CD4-positive, alpha-beta T cell treated with Interleukin-12 subunit alpha and Interleukin-12 subunit beta, for 1 hour (primary cell): ENCODE data around the gene ZNF783.
"Not testable (repeated sequence)": the region's sequence is repeated elsewhere in the genome, so short reads cannot be mapped to it uniquely, and the experiment has no call there.

Source experiments
- DNase-seq: peaks from one replicate; pipeline ENCODE4 v3.0.0-alpha.2; 2020

Gene ZNF783

GRCh38 chr7:149241696-149242095 is 20.3 kb upstream of the ZNF783 start:
- DNase-seq = no peak

DNA sequence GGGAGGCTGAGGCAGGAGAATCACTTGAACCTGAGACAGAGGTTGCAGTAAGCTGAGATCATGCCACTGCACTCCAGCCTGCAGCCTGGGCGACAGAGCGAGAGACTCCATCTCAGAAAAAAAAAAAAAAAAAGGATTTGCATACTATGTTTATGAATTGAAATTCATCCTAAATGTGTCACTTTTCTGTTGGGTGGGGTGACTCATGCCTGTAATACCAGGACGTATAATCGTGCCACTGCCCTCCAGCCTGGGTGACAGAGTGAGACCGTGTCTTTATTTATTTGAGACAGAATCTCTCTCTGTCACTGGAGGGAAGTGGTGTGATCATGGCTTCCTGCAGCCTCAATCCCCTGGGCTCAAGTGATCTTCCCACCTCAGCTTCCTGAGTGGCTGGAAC is 16.8 kb upstream of the ZNF783 start:
- DNase-seq = no peak

DNA sequence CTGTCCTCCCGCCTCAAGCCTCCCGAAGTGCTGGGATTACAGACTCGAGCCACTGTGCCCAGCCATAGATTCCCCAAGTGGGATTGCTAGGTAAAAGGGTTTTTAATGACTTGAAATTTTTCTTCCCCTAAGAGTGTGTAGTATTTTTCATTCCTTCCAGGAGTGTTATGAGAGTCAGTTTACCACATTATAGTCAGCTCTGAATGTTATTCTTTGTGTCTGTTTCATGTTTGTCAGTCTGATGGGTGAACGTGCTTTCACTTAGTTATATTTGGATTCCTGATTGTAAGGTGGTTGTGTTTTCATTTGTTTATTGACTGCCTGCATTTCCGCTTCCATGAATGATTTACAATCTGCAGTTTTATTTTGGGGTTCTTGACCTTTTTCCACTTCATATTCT is 16.3 kb upstream of the ZNF783 start:
- DNase-seq = no peak

- no peak for DNase-seq
Measured at GRCh38 chr7:149248777-149249176, 13.2 kb upstream of the ZNF783 start.

DNA sequence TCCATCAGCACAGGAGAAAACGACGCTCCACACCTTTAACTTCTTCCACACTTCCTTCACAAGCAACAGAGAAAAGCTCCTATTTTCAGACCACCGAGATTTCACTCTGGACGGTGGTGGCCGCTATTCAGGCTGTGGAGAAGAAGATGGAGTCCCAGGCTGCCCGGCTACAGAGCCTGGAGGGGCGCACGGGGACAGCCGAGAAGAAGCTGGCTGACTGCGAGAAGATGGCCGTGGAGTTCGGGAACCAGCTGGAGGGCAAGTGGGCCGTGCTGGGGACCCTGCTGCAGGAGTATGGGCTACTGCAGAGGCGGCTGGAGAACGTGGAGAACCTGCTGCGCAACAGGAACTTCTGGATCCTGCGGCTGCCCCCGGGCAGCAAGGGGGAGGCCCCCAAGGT is 11.8 kb upstream of the ZNF783 start:
- not testable (repeated sequence) for DNase-seq

GRCh38 chr7:149251518-149251917 is 10.5 kb upstream of the ZNF783 start:
- DNase-seq = not testable (repeated sequence)

DNA sequence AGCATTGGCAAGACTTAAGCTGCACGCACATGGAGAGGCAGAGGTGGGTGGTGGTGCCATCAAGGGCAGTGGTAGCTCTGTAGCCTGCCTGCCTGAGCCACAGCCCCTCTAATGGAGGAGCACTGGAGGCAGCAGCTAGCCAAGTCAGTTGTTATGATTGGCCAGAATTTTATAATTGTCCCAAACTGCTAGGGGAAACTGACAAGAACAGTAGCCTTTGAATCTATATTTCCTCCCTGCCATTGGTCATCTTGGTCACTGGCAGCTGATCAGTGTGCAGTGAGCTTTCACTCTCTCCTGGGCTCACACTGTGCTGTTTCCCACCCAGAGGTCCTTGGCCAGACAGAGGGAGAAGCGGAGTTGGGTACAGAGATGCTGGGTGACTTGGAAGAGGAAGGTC is 9.6 kb upstream of the ZNF783 start:
- DNase-seq = no peak

- DNase-seq = no peak
Measured at GRCh38 chr7:149253665-149254064, 8.3 kb upstream of the ZNF783 start.

- no peak for DNase-seq
Measured at GRCh38 chr7:149254181-149254858, 7.7 kb upstream of the ZNF783 start.

DNA sequence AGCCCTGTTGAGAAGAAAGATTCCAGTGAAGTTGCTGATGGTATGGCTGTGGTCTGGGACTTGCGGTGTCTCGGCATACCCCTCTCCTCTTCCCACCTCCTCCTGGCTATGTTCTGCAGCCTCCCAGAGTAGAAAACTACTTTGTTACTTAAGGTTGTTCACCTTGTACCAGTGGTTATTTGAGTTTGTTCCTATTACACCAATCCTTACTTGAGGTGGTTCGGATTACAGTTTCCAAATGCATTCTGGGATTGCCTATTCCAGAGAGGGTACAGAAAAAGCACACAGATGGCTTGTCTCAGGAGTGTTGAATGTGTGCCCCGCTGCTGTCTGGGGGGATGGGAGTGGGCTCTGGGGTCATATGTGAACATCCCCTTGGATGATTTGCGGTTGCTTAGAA is 6.8 kb upstream of the ZNF783 start:
- DNase-seq = no peak

DNA sequence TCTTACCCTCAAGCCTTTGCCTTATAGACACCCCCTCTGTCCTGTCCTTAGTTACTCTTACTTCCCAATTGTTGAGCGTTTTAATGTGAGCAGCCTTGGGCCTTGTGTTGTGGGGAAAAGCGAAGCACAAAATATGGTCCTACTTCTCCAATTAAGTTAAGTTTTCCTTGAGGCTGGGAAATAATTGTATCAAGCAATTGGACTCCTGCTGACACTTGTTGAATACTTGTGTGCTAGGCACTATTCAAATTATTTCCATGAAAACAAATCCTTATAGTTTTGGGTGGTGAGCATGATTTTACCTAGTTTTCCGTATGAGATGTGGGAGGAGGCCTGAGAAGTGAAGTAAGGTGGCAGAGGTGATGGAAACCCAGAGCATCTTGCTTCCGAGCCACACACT is 5.4 kb upstream of the ZNF783 start:
- no peak for DNase-seq

- no peak for DNase-seq
Measured at GRCh38 chr7:149257146-149257545, 4.8 kb upstream of the ZNF783 start.

DNA sequence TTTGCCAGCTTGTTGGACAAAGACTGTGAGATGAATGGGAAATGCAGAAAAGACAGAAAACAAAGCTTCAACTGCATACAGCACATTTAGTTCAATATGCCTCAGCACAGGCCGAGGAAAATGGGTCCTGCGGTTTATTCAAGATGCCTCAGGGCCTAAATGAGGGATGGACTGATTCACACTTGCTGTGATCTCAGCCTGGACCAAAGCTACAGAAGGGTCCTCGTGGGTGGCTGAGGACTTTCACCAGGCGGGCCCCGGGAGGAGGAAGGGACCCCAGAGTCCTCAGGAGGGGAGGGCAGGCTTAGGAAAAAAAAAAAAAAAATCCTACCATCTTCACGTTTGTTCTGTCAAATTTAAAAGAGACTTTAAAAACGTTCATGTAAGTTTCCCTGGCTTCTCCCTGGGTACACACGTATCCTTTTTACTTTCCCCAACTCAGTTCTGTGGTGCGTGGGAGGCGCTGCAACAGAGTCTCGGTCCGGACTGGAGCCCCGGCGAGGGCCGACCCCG is 624 bp upstream of the ZNF783 start:
- no peak for DNase-seq

GRCh38 chr7:149266451-149266850 is 4.5 kb downstream of the ZNF783 start:
- DNase-seq = no peak

GRCh38 chr7:149267733-149268132 is 5.7 kb downstream of the ZNF783 start:
- no peak for DNase-seq

DNA sequence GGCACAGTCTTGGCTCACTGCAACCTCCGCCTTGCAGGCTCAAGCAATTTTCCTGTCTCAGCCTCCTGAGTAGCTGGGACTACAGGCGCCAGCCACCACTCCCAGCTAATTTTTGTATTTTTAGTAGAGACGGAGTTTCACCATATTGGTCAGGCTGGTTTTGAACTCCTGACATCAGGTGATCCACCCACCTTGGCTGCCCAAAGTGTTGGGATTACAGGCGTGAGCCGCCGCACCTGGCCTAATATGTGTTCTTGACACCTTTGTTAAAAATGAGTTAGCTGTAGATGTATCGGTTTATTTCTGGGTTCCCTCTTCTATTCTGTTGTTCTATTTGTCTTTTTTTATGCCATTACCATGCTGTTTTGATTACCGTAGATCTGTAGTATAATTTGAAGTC is 12.4 kb downstream of the ZNF783 start:
- DNase-seq = not testable (repeated sequence)

DNA sequence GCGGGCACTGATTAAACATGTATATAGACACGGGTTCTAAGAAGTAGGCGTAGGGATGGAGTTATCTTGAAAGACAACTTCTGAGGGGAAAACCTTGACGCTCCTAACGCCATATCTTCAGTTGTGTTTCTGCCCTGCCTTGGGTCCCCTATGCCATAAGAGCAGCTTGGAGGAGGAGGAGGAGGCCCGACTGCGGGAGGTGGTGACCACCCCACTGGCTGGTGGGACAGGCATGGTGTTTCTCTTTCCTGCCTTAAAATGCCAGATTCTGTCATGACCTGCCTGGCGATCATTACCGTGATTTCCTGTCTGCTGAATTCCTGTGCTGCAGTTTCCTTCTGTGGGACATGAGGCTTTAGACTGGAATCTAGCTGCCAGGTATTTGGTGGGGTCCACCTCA is 15.9 kb downstream of the ZNF783 start:
- no peak for DNase-seq

DNA sequence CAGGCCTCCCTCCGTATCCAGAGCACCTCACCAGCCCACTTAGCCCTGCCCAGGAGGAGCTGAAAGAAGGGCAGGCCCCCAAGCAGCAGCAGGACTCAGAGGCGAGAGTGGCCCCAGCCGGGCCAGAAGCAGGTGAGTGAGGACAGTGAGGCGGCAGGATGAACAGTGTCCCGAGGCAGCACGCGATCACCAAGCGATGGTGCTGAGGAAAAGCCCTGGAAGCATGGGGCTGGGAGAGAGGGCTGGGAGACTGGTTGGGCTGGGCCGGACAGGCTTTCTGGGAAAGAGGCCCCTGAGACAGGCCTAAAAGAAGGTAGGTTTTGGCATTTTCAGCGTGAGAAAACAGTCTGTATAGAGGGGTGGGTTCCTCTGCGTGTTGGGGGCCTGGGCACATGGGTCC is 16.4 kb downstream of the ZNF783 start:
- no peak for DNase-seq

- DNase-seq = no peak
Measured at GRCh38 chr7:149279111-149279743, 17.2 kb downstream of the ZNF783 start.

DNA sequence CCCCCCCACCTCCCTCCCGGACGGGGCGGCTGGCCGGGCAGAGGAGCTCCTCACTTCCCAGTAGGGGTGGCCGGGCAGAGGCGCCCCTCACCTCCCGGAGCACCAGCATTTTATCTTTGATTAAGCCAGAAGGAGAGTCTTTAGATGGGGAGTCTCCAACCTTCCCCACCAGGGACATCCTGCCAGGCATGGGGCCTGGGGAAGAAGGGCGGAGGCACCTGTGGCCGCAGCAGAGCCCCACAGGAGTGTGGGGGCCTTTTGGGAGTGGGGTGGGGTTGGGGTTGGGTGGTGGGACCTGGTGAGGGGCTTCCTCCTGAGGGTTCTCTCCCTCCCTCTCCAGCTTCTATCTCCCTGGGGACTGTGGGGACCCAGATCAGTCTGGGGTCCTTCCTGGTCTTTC is 18.2 kb downstream of the ZNF783 start:
- no peak for DNase-seq

DNA sequence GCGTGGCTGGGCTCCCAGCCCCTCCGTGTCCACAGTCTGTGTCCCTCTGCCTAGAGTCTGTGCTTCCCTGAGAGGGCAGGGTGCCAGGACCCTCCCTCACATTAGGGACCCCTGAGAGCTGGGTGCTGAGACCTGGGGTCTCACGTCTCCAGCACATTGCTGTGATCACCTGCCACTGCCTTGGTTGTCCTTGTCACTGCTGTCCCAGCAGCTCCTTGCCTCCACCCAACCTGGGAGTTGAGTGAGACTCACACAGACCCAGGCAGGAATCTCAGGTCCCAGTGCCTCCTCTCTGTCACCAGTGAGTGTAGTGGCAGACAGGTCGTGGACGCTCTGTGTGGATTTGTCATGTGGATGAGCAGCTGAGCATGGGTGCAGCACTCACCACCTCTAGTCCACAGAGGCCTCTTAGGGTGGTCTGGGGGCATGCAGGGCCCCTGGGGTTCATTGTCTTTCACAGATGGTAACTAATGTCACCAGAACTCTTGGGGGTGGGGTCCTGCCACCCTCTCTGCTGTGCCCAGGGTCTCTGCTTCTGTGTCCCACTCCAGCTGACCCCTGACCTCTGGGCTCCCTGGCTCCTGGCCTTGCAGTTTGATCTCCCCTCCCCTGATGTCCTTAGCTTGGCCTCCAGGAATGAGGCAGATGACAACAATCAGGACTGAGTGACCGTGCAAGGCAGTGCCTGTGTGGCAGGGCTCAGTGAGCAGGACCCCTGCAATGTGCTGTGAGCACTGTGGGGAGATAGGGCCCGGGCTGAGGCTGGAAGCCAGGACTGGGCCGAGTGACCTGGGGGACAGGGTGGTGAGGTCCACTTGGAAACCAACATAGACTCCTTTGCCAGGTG is 18.9 kb downstream of the ZNF783 start:
- no peak for DNase-seq

DNA sequence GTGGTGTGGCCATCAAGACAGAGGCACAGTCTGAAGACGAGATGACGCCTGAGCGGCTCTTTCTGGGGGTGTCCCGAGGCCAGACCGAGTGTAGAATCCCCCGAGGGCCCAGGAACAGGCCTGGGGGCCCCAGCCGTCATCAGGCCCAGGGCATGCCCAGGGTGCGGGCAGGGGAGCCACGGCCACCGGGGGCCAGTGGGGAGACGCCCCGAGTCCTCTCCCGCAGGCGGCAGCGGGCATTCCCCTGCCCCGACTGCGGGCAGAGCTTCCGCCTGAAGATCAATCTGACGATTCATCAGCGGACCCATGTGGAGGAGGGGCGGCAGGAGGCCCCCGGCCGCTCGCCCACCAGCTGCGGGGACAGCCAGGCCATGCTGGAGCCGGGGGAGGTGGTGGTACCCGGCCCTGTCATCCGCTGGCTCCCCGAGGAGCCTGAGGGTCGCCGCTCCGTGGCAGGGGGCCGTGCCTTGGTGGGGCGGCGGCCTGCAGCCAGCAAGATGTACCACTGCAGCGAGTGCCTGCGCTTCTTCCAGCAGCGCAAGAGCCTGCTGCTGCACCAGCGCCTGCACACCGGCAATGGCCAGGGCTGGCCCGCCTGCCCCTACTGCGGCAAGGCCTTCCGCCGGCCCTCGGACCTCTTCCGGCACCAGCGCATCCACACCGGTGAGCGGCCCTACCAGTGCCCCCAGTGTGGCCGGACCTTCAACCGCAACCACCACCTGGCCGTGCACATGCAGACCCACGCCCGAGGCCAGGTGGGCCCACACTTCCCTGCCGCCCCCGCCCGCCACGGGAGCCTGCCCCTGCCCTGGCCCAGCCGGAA is 19.7 kb downstream of the ZNF783 start:
- DNase-seq = no peak

GRCh38 chr7:149282331-149282655 is 20.3 kb downstream of the ZNF783 start:
- no peak for DNase-seq
